ENCODE data around the gene PEX14.

The PEX14 gene

DNA sequence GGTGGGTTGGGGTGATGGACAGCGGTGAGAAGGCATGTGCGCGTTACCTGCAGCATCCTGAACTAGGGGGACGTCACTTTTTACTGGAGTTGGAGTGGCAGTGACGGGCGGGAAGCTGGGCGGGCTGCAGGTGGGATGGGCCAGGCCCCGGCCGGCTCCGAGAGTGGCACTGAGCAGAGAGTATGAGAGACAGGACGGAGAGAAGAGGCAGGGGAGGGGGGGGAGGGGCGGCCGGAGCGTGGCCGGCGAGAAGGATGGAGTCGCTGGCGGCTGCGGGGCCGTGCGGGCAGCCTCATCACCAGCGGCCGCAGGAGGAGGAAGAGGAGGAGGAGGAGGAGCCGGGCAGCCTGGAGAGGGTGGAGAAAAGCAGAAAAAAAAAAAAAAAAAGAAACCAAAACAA, 167.2 kb downstream of the PEX14 start:
- TF ChIP-seq ZFP3 (CRISPR knock-in tag; IDR thresholded peaks at IDR 0.05) (no peak), ESRRG (CRISPR knock-in tag; IDR thresholded peaks at IDR 0.05) (no peak), RARB (CRISPR knock-in tag; IDR thresholded peaks at IDR 0.05) (no peak), PPARA (CRISPR knock-in tag; IDR thresholded peaks at IDR 0.05; ENCODE audit: borderline replicate concordance) (no peak), ZNF565 (CRISPR knock-in tag; conservative IDR thresholded peaks at IDR 0.05; ENCODE audit: low read depth) (no peak), BACH2 (CRISPR knock-in tag; IDR thresholded peaks at IDR 0.05; ENCODE audit: borderline replicate concordance) (no peak), GLIS3 (CRISPR knock-in tag; IDR thresholded peaks at IDR 0.05) (no peak), ISL1 (CRISPR knock-in tag; IDR thresholded peaks at IDR 0.05) (no peak), TOX (CRISPR knock-in tag; IDR thresholded peaks at IDR 0.05; ENCODE audit: borderline replicate concordance) (no peak)
- TF ChIP-seq, protein P1, sequence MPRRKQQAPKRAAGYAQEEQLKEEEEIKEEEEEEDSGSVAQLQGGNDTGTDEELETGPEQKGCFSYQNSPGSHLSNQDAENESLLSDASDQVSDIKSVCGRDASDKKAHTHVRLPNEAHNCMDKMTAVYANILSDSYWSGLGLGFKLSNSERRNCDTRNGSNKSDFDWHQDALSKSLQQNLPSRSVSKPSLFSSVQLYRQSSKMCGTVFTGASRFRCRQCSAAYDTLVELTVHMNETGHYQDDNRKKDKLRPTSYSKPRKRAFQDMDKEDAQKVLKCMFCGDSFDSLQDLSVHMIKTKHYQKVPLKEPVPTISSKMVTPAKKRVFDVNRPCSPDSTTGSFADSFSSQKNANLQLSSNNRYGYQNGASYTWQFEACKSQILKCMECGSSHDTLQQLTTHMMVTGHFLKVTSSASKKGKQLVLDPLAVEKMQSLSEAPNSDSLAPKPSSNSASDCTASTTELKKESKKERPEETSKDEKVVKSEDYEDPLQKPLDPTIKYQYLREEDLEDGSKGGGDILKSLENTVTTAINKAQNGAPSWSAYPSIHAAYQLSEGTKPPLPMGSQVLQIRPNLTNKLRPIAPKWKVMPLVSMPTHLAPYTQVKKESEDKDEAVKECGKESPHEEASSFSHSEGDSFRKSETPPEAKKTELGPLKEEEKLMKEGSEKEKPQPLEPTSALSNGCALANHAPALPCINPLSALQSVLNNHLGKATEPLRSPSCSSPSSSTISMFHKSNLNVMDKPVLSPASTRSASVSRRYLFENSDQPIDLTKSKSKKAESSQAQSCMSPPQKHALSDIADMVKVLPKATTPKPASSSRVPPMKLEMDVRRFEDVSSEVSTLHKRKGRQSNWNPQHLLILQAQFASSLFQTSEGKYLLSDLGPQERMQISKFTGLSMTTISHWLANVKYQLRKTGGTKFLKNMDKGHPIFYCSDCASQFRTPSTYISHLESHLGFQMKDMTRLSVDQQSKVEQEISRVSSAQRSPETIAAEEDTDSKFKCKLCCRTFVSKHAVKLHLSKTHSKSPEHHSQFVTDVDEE (CRISPR knock-in tag; IDR thresholded peaks at IDR 0.05) = no peak
- no peak for ATAC-seq

- TF ChIP-seq ZC3H10 (CRISPR knock-in tag; IDR thresholded peaks at IDR 0.05) (no peak), ARNTL (CRISPR knock-in tag; IDR thresholded peaks at IDR 0.05; ENCODE audit: borderline replicate concordance, low read depth) (no peak), ISL1 (CRISPR knock-in tag; IDR thresholded peaks at IDR 0.05) (no peak), ZNF565 (CRISPR knock-in tag; conservative IDR thresholded peaks at IDR 0.05; ENCODE audit: low read depth) (no peak), ZFP3 (CRISPR knock-in tag; IDR thresholded peaks at IDR 0.05) (no peak), RARB (CRISPR knock-in tag; IDR thresholded peaks at IDR 0.05) (no peak), BACH2 (CRISPR knock-in tag; IDR thresholded peaks at IDR 0.05; ENCODE audit: borderline replicate concordance) (no peak), PPARA (CRISPR knock-in tag; IDR thresholded peaks at IDR 0.05; ENCODE audit: borderline replicate concordance) (no peak), ZFP30 (CRISPR knock-in tag; IDR thresholded peaks at IDR 0.05) (no peak), SNAI2 (CRISPR knock-in tag; IDR thresholded peaks at IDR 0.05) (no peak), TCF4 (CRISPR knock-in tag; IDR thresholded peaks at IDR 0.05; ENCODE audit: borderline replicate concordance) (no peak)
- TF ChIP-seq, protein P1 (CRISPR knock-in tag; IDR thresholded peaks at IDR 0.05) = no peak
- TF ChIP-seq, protein P2, sequence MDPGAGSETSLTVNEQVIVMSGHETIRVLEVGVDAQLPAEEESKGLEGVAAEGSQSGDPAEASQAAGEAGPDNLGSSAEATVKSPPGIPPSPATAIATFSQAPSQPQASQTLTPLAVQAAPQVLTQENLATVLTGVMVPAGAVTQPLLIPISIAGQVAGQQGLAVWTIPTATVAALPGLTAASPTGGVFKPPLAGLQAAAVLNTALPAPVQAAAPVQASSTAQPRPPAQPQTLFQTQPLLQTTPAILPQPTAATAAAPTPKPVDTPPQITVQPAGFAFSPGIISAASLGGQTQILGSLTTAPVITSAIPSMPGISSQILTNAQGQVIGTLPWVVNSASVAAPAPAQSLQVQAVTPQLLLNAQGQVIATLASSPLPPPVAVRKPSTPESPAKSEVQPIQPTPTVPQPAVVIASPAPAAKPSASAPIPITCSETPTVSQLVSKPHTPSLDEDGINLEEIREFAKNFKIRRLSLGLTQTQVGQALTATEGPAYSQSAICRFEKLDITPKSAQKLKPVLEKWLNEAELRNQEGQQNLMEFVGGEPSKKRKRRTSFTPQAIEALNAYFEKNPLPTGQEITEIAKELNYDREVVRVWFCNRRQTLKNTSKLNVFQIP (CRISPR knock-in tag; IDR thresholded peaks at IDR 0.05; ENCODE audit: borderline replicate concordance, low read depth) = no peak
- TF ChIP-seq, protein P3, sequence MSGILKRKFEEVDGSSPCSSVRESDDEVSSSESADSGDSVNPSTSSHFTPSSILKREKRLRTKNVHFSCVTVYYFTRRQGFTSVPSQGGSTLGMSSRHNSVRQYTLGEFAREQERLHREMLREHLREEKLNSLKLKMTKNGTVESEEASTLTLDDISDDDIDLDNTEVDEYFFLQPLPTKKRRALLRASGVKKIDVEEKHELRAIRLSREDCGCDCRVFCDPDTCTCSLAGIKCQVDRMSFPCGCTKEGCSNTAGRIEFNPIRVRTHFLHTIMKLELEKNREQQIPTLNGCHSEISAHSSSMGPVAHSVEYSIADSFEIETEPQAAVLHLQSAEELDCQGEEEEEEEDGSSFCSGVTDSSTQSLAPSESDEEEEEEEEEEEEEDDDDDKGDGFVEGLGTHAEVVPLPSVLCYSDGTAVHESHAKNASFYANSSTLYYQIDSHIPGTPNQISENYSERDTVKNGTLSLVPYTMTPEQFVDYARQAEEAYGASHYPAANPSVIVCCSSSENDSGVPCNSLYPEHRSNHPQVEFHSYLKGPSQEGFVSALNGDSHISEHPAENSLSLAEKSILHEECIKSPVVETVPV (CRISPR knock-in tag; IDR thresholded peaks at IDR 0.05) = no peak
Observed at GRCh38 chr1:10642403-10643080, 167.8 kb downstream of the PEX14 start.

DNA sequence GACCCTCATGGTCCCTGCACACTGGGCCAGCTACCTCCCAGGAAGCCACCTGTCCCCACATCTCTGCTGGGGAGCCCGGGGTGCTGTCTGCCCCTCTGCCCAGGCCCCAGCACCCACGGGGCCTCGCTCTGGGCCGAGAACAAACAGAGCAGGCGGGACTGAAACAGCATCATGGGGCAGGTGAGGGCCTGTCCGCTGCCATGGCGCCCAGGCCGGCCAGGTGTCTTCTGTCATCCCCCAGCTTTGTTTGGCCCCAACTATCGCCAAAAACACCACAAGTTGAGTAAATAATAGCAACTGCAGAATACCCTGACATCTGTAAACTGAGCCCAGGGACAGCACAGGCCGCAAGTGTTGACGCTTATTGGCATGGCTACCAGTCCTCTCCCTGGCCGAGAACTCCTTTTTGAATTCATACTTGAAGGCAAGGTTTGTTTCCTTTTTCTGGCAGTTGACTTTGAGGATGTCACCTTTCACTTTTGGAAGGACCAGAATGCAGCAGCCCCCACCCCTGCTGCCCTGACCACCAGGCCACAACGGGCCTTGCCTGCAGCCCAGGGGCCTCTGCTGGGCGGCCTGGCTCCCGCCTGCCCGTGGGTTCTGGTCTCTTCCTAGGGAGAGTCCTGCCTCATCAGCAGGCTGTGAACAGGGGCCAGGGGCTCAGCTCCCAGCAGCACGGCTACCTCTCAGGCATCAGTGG, 169.0 kb downstream of the PEX14 start:
- no peak for ATAC-seq
- no peak for TF ChIP-seq SNAI2 (CRISPR knock-in tag; IDR thresholded peaks at IDR 0.05)
- TF ChIP-seq, protein P2 (CRISPR knock-in tag; IDR thresholded peaks at IDR 0.05; ENCODE audit: borderline replicate concordance, low read depth) = no peak
- TF ChIP-seq ARNTL (CRISPR knock-in tag; IDR thresholded peaks at IDR 0.05; ENCODE audit: borderline replicate concordance, low read depth) = no peak
- TF ChIP-seq CREB5 (CRISPR knock-in tag; IDR thresholded peaks at IDR 0.05; ENCODE audit: low read depth) = no peak

More at GRCh38 chr1:10642403-10643080, 167.8 kb downstream of the PEX14 start:
- ATAC-seq = no peak

Data from SK-N-SH treated with all-trans-retinoic acid at 6 μM for 48 hours (cell line).